Measurements from ENCODE around the gene FASN. TPM values are rescaled to one million over a fixed set of nuclear protein-coding genes. Genes with fewer than 3 reads are reported as not detected.

Gene FASN
- total RNA-seq, 1 experiment from 2014 or later, result 64.6 TPM

DNA sequence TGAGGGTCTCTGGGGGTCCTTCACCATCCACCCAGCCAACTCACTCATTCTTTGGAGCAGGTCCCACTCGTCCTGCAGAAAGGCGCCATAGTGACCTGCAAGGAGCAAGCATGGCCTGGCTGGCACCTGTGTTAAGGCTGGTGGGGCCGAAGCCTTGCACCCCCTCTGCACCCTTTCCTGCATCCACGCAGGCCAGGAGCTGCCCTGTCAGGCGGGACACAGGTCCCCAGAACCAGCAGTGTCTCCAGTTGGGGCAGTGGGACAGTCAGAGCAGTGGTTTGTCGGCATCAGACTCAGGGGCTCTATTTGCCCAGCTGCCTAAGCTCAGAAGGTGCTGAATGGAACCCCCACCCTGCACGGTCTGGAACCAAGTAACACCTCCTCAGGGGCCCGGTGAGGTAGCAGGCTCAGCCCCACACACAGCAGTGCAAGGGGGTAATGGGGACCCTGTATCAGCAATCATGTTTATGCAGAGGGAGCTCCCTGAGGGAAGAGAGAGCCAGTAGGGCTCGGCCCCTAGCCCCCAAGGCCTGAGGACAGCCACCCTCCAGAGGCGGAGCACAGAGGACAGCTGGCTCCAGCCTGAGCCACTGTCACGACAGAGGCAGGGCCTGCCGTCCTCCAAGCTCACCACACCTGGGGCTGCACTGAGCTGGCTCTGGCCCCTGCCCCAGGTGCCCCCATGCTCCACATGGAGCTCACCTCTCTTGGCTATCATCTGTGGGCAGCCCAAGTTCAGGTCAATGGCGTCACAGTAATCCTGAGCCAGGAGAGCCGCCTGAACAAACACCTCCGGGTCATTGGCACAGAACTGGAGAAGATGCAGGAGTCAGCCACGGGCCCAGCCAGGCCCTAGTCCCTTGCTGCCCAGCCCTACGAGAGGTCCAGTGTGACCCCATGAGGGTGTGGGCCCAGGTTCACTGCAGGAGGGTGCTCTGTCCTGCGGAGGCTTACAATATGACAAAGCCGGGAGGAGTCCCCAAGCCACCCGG, 34.3 kb downstream of the FASN start:
- in situ Hi-C loops (cut with HindIII; ENCODE audit: low pct_unique_long_range_greater_than_20kb, low sequenced_read_pairs), result no loop called here
- DNase-seq (ENCODE audit: low read depth), result no peak

DNA sequence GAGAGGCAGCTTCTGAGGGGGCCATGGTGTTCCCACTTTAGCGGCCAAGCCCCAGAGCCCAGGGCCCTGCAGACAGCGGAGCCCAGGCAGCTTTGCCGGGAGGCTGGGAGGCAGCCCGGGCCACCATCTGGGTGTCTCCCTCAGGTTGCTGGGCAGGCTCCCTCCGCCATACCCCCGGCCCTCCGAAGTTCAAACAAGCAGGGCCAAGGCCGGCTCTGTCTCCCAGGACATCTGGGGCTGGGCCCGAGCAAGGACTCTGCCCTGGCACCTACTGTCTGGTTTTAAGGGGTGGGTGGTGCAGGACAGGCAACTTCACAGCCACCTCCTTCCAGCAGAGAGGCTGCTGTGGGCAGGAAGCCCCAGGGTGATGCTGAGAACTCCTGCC, 35.1 kb downstream of the FASN start:
- in situ Hi-C loops (cut with HindIII; ENCODE audit: low pct_unique_long_range_greater_than_20kb, low sequenced_read_pairs), result no loop called here
- no peak for DNase-seq (ENCODE audit: low read depth)

DNA sequence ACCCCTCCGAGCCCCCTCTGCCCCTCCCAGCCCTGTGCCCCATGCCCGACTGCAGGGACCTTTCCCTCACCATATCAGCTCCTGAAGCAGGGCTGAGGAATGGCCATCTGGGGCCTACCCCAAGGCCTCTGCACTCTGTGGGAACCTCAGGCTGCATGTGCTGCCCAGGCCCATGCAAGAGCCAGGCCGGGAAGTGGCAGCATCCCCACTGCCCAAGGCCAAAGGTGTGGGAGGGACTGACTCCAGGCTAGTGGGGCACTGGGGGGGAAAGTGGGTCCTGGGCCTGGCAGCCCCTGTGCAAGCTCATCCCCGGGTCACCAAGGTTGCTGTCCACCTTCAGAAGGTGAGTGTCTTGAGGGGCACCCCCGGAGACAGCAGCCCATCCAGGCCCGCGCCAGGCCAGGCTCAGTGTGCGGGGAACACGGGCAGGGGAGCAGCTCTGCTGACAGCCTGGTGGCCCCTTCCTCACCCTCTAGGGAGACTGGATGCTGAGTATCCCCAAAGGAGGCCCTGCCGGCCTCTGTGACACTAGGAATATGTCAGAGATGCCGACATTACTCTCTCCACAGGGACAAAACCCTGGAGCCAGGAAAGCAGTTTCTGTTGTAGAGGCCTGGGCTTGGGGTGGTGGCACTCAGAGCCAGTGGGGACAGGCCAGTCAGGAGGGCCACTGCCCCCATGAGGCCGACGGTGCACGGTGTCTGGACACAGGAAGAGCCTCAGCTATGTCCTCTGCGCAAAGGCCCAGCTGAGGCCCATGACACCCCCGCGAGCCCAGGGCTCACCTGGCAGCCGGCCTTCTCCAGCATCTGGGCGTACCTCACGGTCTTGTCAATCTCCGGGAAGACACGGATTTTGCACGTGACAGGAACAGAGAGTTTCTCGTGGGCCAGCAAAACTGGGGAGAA, 35.7 kb downstream of the FASN start:
- DNase-seq (ENCODE audit: low read depth), result no peak
- in situ Hi-C loops (cut with HindIII; ENCODE audit: low pct_unique_long_range_greater_than_20kb, low sequenced_read_pairs), result no loop called here

DNA sequence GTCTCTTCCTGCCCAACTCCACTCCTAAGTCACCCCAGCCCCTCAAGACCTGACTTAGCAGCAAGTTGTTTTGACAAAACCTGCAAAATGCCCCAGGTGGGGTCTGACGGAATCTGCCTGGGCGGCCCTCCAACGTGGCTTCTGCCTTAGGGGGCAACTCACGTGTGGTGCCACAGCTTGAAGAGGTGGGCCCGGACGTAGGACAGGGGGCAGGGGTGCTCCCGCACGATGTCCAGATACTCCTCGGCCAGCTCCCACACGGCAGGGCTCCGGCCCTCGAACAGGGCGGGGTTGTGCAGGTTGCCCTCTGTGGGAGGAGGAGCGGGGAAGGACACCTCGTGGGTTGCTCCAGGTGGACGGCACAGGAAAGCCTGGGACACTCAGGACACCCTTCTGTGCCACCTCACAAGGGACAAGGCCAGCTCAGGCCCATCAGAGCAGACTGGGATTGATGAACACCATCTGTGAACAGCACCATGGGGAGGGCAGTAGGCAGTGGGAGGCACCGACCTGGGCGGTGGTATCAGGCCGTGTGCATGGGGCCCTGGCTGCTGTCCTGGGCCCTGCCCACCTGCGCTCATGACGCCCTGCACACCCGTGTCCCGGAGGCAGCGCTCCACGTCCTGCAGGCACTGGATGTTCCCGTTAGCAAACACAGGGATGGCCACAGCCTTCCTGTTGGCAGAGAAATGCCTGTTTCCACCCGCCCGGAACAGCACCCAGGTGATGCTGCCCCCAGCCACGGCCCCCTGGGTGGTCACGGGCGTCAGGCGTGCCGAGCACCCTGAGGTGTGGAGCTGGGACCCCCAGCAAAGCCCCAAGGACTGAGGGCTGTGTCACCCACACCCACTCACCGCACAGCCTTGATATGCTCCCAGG, 36.8 kb downstream of the FASN start:
- DNase-seq (ENCODE audit: low read depth), result no peak
- in situ Hi-C loops (cut with HindIII; ENCODE audit: low pct_unique_long_range_greater_than_20kb, low sequenced_read_pairs), result no loop called here

DNA sequence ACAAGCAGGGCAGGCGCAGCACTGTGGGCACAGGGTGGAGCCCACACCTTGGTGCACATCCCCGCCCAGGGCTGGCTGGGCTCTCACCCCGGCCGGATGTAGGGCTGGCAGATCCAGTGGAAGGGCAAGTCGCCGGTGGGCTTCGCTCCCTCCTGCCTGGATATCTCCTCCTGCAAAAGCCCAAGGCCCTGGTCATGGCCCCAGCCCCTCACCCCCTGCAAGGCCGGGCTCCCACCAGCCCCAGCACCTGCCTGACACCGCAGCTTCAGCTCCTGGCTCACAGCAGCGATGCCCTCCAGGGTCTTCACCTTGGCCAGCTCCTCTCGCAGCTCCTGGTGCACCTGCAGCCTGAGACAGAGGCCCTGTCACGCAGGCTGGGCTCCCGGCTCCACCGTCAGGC, 37.4 kb downstream of the FASN start:
- in situ Hi-C loops (cut with HindIII; ENCODE audit: low pct_unique_long_range_greater_than_20kb, low sequenced_read_pairs), result no loop called here
- no peak for DNase-seq (ENCODE audit: low read depth)

DNA sequence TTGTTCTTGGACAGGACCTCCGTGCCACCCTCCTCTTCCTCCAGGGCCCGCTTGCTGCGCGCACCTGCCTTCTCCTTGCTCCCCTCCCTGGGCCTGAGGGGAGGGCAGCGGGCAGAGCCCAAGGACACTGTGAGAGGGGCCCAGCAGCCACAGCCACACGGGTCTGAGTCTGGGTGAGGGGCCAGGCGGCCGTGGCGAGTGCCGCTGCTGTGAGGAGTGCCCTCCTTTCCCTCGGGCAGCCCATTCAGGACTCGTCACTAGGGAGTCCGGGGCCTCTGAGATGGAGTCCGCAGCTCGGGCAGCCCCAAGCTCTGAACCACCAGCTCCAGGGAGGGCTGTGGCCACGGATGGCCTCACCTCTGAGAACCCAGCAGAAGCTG, 38.0 kb downstream of the FASN start:
- in situ Hi-C loops (cut with HindIII; ENCODE audit: low pct_unique_long_range_greater_than_20kb, low sequenced_read_pairs), result no loop called here
- no peak for DNase-seq (ENCODE audit: low read depth)

DNA sequence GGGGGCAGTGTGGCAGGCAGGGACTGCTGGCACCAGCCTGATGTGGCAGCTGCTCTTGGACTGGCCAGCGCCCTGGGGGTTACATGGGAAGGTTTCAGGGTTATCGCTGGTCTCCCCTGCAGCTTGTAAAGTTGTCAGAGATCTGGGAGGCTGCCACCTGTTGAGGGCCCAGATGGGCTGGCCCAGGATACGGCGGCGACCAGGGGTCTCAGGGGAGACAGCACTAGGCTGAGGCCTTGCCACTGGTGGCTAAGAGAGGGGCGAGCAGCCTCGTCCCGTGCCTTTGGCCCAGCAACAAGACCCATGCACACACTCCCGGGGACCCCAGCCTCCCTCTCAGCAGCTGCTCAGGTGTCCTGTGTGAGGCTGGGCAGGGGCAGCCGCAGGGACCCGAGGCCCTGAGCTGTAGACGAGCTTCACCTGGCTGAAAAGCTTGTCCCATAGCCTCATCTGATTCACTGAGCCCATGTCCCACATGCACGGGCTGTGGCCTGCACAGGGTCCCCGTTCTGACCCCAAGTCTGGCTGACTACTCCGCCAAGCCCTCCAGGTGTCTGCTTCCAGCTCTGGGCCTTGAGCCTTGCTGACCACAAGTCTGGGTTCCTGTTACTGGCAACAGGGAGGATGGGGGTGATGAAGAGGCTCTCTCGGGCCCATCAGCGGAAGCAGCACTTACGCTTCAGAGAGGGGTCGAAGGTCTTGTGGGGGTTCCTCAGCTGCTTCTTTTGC, 38.6 kb downstream of the FASN start:
- in situ Hi-C loops (cut with HindIII; ENCODE audit: low pct_unique_long_range_greater_than_20kb, low sequenced_read_pairs), result no loop called here

DNA sequence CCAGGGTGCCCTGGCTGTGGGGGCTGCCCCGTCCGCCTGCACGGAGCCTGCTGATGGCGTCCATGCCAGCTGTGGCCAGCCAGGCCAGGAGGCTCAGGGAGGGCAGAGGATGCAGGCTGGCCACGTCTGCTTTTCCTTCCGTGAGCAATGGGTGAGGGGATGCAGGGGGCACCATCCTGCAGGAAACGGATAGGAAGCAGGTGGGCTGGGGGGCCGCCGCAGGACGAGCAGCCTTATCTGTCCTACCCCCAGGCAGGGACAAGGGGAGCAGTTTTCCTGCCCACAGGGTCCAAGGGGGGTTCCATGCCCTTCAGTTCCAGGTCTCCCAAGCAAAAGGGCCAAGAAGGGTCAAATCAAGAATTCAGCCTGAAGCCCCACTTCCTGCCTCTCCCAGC, 39.2 kb downstream of the FASN start:
- DNase-seq (ENCODE audit: low read depth), result no peak
- in situ Hi-C loops (cut with HindIII; ENCODE audit: low pct_unique_long_range_greater_than_20kb, low sequenced_read_pairs), result no loop called here

More for the DNA sequence above, 38.6 kb downstream of the FASN start:
- no peak for DNase-seq (ENCODE audit: low read depth)

DNA sequence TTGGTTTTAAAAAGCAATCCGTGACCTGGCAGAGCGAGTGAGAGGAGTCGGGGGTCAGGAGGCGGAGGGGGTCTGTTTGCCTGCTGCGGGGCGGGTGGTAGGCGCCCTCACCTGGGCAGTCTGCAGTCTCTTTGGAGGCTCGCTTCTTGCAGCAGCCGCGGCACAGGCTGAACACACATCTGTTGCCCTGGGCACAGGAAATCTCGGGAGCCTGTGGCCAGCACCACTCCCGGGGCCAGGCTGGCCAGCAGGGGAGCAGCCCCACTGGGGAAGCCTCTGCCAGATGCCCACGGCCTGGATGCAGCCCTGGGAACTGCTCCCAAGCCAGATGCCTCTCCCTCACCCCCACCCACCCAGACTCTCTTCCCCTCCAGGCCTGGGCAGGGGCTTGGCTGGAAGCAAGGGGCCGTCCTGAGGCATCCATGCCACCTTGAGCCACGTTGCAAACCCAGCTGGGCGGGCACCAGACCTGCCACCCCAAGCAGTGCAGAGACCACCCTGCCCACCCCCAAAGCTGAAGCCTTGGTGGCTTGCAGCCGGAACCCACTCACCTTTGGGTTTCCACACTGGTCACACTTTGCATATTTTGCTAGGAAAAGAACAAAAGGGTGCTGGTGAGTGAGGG, 39.7 kb downstream of the FASN start:
- in situ Hi-C loops (cut with HindIII; ENCODE audit: low pct_unique_long_range_greater_than_20kb, low sequenced_read_pairs), result no loop called here
- DNase-seq (ENCODE audit: low read depth), result no peak

DNA sequence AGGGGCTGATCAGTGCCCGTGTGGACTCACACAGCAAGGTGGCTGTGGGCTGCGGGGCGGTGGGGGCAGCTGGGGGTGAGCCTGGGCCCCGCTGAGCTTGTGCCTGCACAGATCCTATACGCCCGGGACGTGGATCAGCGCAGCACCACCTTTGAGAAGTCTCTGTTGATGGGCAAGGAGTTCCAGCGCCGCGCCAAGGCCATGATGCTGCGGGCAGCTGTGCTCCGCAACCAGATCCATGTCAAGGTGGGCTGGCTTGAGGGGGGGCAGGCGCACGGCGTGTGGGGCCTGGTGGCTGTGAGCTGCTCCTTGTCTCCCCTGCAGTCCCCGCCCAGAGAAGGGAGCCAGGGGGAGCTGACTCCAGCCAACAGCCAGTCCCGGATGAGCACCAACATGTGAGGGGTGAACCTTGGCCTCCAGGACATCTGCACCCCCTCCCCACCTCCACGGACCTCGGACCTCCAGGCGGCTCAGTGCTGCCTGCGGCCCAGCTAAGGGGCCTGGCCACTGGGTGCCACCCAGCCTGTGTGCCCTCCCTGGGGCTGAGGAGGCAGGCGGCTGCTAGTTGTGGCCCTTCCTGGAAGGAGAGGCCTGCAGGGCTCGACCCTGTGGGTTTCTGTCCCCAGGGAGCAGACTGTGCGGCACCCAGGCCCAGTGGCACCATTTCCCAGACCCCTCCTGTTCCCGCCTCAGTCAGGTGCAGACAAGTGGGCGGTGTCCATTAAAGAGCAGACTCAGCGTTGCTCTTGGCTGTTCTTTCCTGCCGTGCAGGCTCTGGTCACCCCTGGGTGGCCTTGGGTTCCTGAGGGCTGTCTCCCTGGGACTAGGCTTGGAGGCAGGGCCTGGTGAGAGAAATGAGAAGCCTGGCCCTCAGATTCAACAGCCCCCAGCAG, 41.1 kb downstream of the FASN start:
- no peak for DNase-seq (ENCODE audit: low read depth)
- in situ Hi-C loops (cut with HindIII; ENCODE audit: low pct_unique_long_range_greater_than_20kb, low sequenced_read_pairs), result no loop called here

DNA sequence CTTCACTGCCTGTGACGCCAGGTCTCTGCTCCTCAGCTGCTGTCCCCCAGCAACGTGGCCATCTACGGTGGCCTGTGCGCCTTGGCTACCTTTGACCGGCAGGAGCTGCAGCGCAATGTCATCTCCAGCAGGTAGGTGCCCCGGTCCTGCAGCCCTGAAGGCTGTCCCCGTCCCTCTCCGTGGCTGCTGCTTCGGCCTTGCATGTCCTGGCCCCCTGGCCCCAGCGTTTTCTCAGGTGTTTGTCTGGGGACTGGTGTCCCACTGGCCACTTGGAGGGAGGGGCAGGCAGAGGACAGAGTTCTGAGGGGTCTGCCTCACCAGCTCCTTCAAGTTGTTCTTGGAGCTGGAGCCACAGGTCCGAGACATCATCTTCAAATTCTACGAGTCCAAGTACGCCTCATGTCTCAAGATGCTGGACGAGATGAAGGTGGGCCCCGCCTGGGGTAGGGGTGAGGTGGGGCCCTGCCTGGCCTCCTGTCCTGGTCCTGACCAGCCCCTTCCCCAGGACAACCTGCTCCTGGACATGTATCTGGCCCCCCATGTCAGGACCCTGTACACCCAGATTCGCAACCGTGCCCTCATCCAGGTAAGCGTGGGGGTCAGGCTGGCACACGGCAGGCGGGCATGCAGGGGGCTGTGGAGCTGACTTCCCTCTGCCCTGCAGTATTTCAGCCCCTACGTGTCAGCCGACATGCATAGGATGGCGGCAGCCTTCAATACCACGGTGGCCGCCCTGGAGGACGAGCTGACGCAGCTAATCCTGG, 41.9 kb downstream of the FASN start:
- in situ Hi-C loops (cut with HindIII; ENCODE audit: low pct_unique_long_range_greater_than_20kb, low sequenced_read_pairs), result no loop called here

DNA sequence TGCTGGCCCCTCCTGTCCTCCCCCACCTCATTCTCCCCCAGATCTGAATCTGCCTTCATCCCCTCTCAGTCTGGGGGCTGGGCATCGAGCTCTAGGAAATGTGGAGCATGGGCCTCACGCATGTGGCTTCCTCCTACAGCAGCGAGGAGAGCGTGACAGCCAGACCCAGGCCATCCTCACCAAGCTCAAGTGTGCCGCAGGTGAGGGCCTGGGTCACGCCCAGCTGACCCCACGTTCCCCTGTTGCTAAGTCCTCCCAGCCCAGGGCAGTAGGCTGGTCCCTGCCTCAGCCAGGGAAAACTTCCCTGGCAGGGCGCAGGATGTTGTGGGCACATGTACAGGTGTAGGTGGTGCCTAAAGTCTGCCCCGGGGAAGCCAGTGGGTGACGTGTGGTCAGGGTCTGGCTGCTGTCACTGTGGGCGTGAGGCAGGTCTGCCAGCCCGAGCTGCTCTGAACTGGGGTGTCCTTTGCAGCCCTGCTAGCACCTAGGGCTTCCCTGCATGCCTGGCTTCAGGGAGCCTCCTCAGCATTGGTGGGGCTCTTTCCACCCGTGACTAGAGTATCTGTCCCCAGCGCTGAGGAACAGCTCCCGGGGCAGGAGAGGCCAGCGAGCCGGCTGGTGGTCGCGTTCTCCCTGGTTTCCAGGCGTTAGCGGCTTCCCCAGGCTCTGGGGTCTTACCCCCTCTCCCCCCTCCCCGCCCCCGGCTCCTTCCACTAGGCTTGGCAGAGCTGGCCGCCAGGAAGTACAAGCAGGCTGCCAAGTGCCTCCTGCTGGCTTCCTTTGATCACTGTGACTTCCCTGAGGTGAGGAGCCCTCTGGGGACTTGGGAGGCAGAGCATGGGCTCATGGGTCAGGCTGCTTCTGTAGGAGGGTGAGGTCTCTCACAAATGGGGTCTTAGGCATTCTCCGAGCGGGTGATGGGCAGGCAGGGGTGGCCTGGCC, 42.7 kb downstream of the FASN start:
- in situ Hi-C loops (cut with HindIII; ENCODE audit: low pct_unique_long_range_greater_than_20kb, low sequenced_read_pairs), result no loop called here

More for the DNA sequence above, 41.9 kb downstream of the FASN start:
- DNase-seq (ENCODE audit: low read depth), result no peak

DNA sequence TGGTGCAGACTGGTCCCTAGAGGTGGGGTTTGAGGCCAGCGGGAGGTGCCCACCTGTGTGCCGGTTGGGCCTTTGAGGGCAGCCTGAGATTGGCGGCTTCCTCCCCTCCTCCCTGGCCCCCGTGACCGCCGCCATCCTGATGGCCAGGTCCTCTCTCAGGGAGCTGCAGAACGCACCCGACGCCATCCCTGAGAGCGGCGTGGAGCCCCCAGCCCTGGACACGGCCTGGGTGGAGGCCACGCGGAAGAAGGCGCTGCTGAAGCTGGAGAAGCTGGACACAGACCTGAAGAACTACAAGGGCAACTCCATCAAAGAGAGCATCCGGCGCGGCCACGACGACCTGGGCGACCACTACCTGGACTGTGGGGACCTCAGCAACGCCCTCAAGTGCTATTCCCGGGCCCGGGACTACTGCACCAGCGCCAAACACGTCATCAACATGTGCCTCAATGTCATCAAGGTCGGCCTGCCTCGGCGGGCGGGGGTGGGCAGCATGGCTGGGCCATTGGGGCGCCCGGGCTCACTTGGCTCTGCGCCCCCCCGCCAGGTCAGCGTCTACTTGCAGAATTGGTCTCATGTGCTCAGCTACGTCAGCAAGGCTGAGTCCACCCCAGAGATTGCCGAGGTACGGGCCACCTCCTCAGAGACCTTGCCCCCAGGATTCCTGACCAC, 43.5 kb downstream of the FASN start:
- DNase-seq (ENCODE audit: low read depth), result no peak
- in situ Hi-C loops (cut with HindIII; ENCODE audit: low pct_unique_long_range_greater_than_20kb, low sequenced_read_pairs), result no loop called here

More for the DNA sequence above, 42.7 kb downstream of the FASN start:
- no peak for DNase-seq (ENCODE audit: low read depth)

DNA sequence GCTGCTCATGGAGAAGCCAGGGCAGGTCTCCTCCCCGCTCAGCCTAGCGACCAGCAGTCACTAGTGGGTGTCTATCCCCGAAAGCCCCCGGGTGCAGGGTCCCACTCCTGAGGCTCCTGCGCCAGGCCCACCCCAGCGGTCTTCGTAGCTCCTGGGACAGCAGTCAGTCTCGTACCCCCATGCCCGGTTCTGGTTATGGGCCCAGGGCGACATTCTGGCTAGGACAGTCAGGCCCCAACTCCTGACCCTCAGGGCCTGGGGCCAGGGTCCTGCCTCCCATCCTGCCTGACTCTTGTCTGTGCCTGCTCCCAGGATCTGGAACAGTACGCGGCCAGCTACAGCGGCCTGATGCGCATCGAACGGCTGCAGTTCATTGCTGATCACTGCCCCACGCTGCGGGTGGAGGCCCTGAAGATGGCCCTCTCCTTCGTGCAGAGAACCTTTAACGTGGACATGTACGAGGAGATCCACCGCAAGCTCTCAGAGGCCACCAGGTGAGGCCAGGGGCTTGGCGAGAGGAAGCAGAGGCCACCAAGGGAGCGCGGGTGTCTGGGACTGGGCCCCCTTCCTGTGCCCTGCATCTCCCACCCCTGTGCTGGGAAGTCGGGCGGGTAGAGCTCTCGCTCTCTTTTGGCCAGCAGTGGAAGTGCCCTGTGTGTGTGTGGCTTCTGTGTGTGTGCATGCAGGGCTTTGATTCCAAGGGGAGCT, 44.3 kb downstream of the FASN start:
- in situ Hi-C loops (cut with HindIII; ENCODE audit: low pct_unique_long_range_greater_than_20kb, low sequenced_read_pairs), result no loop called here

More for the DNA sequence above, 44.3 kb downstream of the FASN start:
- no peak for DNase-seq (ENCODE audit: low read depth)
